Measurements from ENCODE around the gene TEX48.

GRCh38 chr9:114687034-114687433 lies 5.0 kb upstream of the TEX48 start:
- TF ChIP-seq TARDBP (IDR thresholded peaks at IDR 0.05) = no peak
- TF ChIP-seq FOXK2 (IDR thresholded peaks at IDR 0.05) = no peak
- TF ChIP-seq FOXA1 (IDR thresholded peaks at IDR 0.05) = no peak
- TF ChIP-seq SP1 (IDR thresholded peaks at IDR 0.05) = no peak
- TF ChIP-seq SUZ12 (IDR thresholded peaks at IDR 0.05) = no peak
- no peak for TF ChIP-seq PKNOX1 (IDR thresholded peaks at IDR 0.05)
- TF ChIP-seq FOXM1 (IDR thresholded peaks at IDR 0.05; ENCODE audit: borderline replicate concordance) = no peak
- no peak for TF ChIP-seq LEF1 (IDR thresholded peaks at IDR 0.05; ENCODE audit: borderline replicate concordance)
- TF ChIP-seq CTBP1 (IDR thresholded peaks at IDR 0.05; ENCODE audit: borderline replicate concordance) = no peak

All from HEK293T (cell line).